Psoas muscle (tissue), 8 donors: ENCODE results near the gene GALNT10. TPM values are rescaled to one million over a fixed set of nuclear protein-coding genes. Genes with fewer than 3 reads are reported as not detected.

Experiments
- ATAC-seq, 4 donors: fragments of 200-7000 bp; cut with Tn5 transposase; one replicate each; pipeline ENCODE4 v1.9.1; 2020; ENCODE audit warnings: moderate library complexity in 3 of 4, mild to moderate bottlenecking in 2 of 4
- DNase-seq, 2 donors: peaks; one replicate each; pipeline ENCODE4 v3.0.0-alpha.2; 2020
- H3K27ac ChIP-seq: fragments of 200-600 bp; one replicate; pipeline ENCODE4 v1.8.0; 2022
- H3K27me3 ChIP-seq, 3 donors: fragments of 200-600 bp in 1 of 3; one replicate each; pipeline versions ENCODE4 v1.6.1 to v1.8.0; 2013 to 2022; ENCODE audit warnings: low read length in 2 of 3, mild to moderate bottlenecking in 2 of 3, moderate library complexity in 1 of 3; ENCODE audit not compliant: insufficient read depth in 3 of 3
- H3K36me3 ChIP-seq, 2 donors: fragments of 200-600 bp in 1 of 2; one replicate each; pipeline versions ENCODE4 v1.6.1 to v1.8.0; 2013 to 2022; ENCODE audit warnings: low read depth in 1 of 2, mild to moderate bottlenecking in 1 of 2, moderate library complexity in 1 of 2; ENCODE audit not compliant: insufficient read depth in 1 of 2
- H3K4me1 ChIP-seq: fragments of 200-600 bp; one replicate; pipeline ENCODE4 v1.8.0; 2022
- H3K4me3 ChIP-seq: fragments of 200-600 bp; one replicate; pipeline ENCODE4 v1.8.0; 2022; ENCODE audit warnings: mild to moderate bottlenecking
- H3K9me3 ChIP-seq: fragments of 200-600 bp; one replicate; pipeline ENCODE4 v1.8.0; 2022
- CTCF ChIP-seq: fragments of 200-600 bp; IDR thresholded peaks from one replicate; pipeline ENCODE4 v1.8.0; 2022; ENCODE audit warnings: antibody characterized with exemption
- WGBS, 3 donors: extraction: QIAGEN DNeasy Blood & Tissue Kit; methylation state at CpG; one replicate each; pipeline versions ENCODE4 v1.1.6 to v1.1.7; 2013; 5-methylcytosine and 5-hydroxymethylcytosine counted together
- intact Hi-C, 2 donors: fragments of 100-400 bp; cut with DNase I; formaldehyde crosslinking; loops; one replicate each; pipeline versions ENCODE4 v1.11.0 to v1.14.2; 2022
- polyA plus RNA-seq, 3 donors: library from polyadenylated mRNA; stranded (reverse); fragments of 200-250 nt; gene quantifications; one replicate each; pipeline ENCODE4 v1.2.3, GENCODE V29; 2013
- total RNA-seq, 4 donors: library from RNA; stranded (reverse); fragmentation: NEBNext Ultra II Directional in 2 of 4; extraction: Animal tissue kit (Norgen Biotek cat#: 25700) in 2 of 4; gene quantifications; one replicate each; pipeline versions ENCODE4 v1.2.1 to v1.2.4, GENCODE V29; 2021 to 2023
- donor health status: healthy with polysubstance abuse.
- donor health status: DM: no; HTN: no; CAD: no; lungs with moderate emphysema.
- donor health status: Bipolar disorder and iron deficiency.
- donor health status: healthy.
- donor health status: DM: yes; HTN: yes; CAD: no.
- donor health status: DM: no; HTN: no; CAD: no.
- donor health status: DM: no; HTN: no; CAD: no.
- donor health status: DM: yes; HTN: yes; CAD: no.

Gene GALNT10
- total and polyA plus RNA-seq, 7 donors: 4.2 to 9.9 (median 6.8) TPM

DNA sequence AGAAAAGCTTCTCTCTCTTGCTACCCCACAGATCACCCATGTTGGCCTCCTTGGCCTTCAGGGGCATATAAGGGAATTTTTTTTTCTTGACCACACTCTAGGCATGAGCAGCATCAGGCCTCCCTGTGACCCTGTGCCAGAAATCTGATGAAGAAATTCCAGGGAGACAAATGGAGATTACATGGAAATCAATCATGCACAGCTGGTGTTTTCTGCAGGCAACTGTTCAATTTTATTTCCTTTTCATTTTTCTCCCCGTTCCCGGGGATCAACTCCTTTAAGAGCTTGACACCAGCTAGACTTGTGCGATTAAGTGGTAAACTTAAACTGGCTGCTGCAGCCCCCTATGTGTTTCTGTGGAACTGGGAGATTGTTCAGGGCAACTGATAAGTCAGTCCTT lies 59.3 kb downstream of the GALNT10 start:
- no peak for DNase-seq
- Histone ChIP-seq H3K36me3 (no peaks in the 10 kb centered on the region), H3K4me3 (no peak overlapping the region), H3K4me1 (no peaks in the 10 kb centered on the region), H3K27me3 (no peaks in the 10 kb centered on the region), H3K27ac (no peak overlapping the region), H3K9me3 (no peaks in the 10 kb centered on the region)
- intact Hi-C loops: no loop called here
- TF ChIP-seq CTCF: no peak
- WGBS, 3 donors: 32 to 39% (median 38%) methylated on average over 3 of the region's 3 CpGs
- no peak for ATAC-seq

DNA sequence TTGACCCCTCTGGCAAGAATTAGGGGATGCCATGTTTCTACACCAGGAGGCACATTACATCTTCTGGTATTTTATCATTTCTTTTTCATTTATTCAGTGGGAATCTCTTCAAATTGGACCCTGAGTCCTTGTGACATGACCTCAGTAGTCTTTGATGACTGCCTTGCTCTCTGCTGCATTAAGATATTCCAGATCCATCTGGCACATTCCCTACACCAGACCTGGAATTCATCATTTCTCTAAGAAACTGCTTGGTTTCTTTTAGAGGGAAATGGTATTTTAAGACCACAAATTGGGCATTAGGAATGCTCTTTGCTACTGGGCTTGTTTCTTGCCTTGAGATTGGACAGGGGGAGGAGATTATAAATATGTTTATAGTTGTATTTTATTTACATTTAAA lies 61.0 kb downstream of the GALNT10 start:
- no peak overlapping the region for H3K27ac ChIP-seq
- ATAC-seq (no peak), DNase-seq (no peak)
- H3K9me3 ChIP-seq: no peaks in the 10 kb centered on the region
- no peak for TF ChIP-seq CTCF
- no peaks in the 10 kb centered on the region for H3K27me3 ChIP-seq
- H3K4me3 ChIP-seq: no peak overlapping the region
- intact Hi-C loops: no loop called here
- H3K4me1 ChIP-seq: no peaks in the 10 kb centered on the region
- no peaks in the 10 kb centered on the region for H3K36me3 ChIP-seq

GRCh38 chr5:154253807-154254206 lies 63.3 kb downstream of the GALNT10 start:
- no peaks in the 10 kb centered on the region for H3K9me3 ChIP-seq
- no peaks in the 10 kb centered on the region for H3K27me3 ChIP-seq
- no peak overlapping the region for H3K4me3 ChIP-seq
- WGBS, 3 donors: 94 to 97% (median 96%) methylated on average over 2 of the region's 2 CpGs
- TF ChIP-seq CTCF: no peak
- no peak for DNase-seq
- no peak for ATAC-seq
- no peaks in the 10 kb centered on the region for H3K4me1 ChIP-seq
- no peak overlapping the region for H3K27ac ChIP-seq
- intact Hi-C loops: no loop called here
- no peaks in the 10 kb centered on the region for H3K36me3 ChIP-seq

- intact Hi-C loops: no loop called here
- Histone ChIP-seq H3K4me3 (no peak overlapping the region), H3K27ac (no peak overlapping the region), H3K36me3 (no peaks in the 10 kb centered on the region), H3K27me3 (no peaks in the 10 kb centered on the region), H3K9me3 (no peaks in the 10 kb centered on the region), H3K4me1 (no peaks in the 10 kb centered on the region)
- TF ChIP-seq CTCF: no peak
- 92 to 96% (median 96%) methylated on average over 2 of the region's 2 CpGs for WGBS, 3 donors
- no peak for ATAC-seq
- no peak for DNase-seq
Measured at GRCh38 chr5:154254896-154255295, 64.4 kb downstream of the GALNT10 start.

DNA sequence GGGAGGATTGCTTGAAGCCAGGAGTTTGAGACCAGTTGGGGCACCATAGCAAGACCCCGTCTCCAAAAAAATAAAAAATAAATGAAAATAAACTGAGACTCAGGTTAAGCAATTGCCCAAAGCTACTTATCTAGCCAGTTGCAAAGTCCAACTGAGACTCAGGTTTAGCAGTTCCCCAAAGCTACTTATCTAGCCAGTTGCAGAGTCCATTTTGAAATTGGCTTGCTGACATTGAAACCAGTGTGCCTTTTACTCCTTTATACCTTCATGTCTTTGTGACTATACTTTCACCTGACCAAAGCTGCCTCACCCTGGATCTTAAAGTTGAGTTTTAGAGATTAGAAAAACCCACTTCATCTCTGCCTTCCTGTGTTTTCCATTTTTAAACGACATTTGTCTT lies 66.5 kb downstream of the GALNT10 start:
- ATAC-seq (no peak), DNase-seq (no peak)
- no peaks in the 10 kb centered on the region for H3K27me3 ChIP-seq

More for the DNA sequence above, 66.5 kb downstream of the GALNT10 start:
- H3K4me1 ChIP-seq: no peaks in the 10 kb centered on the region
- intact Hi-C loops: no loop called here
- no peak overlapping the region for H3K27ac ChIP-seq
- no peak for TF ChIP-seq CTCF
- no peak overlapping the region for H3K4me3 ChIP-seq
- WGBS, 3 donors: 72 to 94% (median 92%) methylated on average over 2 of the region's 2 CpGs
- H3K9me3 ChIP-seq: no peaks in the 10 kb centered on the region
- H3K36me3 ChIP-seq: no peaks in the 10 kb centered on the region
